ENCODE measurements around the gene DYNLT4.

DYNLT4 gene

GRCh38 chr1:44849575-44850132, 42.5 kb upstream of the DYNLT4 start:
- Mint-ChIP-seq H3K27me3 (ENCODE audit: low read depth, poor library complexity) (peaks cover 4% of the 10 kb centered on the region), H3K4me1 (peaks cover 25% of the 10 kb centered on the region), H3K27ac (peak overlapping the region; percentile 27), H3K9me3 (peaks cover 1% of the 10 kb centered on the region), H3K4me3 (no peak overlapping the region), H3K36me3 (ENCODE audit: low read depth) (peaks cover 22% of the 10 kb centered on the region)
- DNase-seq, result no peak
- TF ChIP-seq, protein P1, sequence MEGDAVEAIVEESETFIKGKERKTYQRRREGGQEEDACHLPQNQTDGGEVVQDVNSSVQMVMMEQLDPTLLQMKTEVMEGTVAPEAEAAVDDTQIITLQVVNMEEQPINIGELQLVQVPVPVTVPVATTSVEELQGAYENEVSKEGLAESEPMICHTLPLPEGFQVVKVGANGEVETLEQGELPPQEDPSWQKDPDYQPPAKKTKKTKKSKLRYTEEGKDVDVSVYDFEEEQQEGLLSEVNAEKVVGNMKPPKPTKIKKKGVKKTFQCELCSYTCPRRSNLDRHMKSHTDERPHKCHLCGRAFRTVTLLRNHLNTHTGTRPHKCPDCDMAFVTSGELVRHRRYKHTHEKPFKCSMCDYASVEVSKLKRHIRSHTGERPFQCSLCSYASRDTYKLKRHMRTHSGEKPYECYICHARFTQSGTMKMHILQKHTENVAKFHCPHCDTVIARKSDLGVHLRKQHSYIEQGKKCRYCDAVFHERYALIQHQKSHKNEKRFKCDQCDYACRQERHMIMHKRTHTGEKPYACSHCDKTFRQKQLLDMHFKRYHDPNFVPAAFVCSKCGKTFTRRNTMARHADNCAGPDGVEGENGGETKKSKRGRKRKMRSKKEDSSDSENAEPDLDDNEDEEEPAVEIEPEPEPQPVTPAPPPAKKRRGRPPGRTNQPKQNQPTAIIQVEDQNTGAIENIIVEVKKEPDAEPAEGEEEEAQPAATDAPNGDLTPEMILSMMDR (IDR thresholded peaks at IDR 0.05), result no peak

DNA sequence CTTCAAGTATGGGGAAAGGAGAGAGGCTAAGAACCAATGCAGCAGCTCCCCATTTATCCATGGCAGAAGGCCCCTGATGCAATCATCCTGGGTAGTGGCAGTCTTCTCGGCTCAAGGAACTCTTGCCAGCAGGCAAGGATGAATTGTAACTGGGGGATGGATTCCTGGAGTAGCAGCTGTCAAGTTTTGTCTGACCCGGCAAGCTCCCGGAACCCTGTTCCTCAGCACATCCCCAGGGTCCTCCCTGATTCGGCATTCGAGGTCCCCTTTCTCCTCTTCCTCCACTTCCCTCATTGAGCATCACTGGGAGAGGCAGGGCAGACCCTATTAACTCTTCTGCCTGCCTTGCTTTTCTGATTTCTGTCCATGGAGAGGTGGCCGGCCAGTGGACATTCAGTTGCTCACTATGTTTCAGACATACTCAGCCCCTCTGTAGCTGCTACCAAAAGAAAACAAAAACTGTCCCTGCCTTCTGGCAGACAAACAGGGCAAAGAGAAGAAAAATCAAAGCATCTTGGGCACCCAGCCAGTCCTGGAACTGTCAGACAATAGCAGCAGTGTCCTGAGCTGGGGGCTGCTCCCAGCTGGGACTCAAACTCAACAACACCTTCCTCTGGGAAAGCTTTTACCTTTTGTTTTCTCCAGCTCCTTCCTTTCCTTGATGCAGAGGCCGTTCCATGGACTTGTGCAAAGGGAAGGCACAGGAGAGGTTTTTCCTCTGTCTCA, 41.5 kb upstream of the DYNLT4 start:
- DNase-seq, result no peak
- H3K4me3 Mint-ChIP-seq, result no peak overlapping the region
- TF ChIP-seq, protein P1 (IDR thresholded peaks at IDR 0.05), result no peak
- H3K27me3 Mint-ChIP-seq (ENCODE audit: low read depth, poor library complexity), result peaks cover 9% of the 10 kb centered on the region
- H3K27ac Mint-ChIP-seq, result peak overlapping the region; percentile 88
- H3K4me1 Mint-ChIP-seq, result peaks cover 25% of the 10 kb centered on the region
- H3K36me3 Mint-ChIP-seq (ENCODE audit: low read depth), result peaks cover 16% of the 10 kb centered on the region
- H3K9me3 Mint-ChIP-seq, result peaks cover 3% of the 10 kb centered on the region

- peaks cover 9% of the 10 kb centered on the region for H3K27me3 Mint-ChIP-seq (ENCODE audit: low read depth, poor library complexity)
- peaks cover 25% of the 10 kb centered on the region for H3K4me1 Mint-ChIP-seq
- no peak overlapping the region for H3K4me3 Mint-ChIP-seq
- no peak for DNase-seq
- H3K36me3 Mint-ChIP-seq (ENCODE audit: low read depth), result peaks cover 11% of the 10 kb centered on the region
- no peak overlapping the region for H3K27ac Mint-ChIP-seq
- H3K9me3 Mint-ChIP-seq, result peaks cover 3% of the 10 kb centered on the region
- TF ChIP-seq, protein P1 (IDR thresholded peaks at IDR 0.05), result no peak
These were observed 40.7 kb upstream of the DYNLT4 start for GRCh38 chr1:44847845-44848244.

DNA sequence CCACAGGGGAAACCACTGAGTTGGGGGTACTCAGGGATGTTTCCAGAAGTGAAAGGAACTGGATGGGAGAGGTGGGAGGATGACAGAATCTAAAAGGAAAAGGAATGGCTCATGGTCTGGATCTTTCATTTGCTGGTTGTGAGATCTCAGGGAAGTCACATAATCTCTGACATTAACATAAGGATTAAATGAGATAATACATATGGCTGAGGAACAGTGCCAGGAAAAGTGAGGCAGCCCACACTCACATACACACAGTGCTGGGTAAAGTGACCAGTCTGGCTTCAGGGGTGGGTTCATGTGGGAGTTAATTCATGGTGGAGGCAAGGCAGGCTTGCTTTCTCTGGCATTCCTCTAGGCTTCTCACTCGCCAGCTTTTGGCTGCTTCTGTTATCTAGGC, 39.8 kb upstream of the DYNLT4 start:
- Mint-ChIP-seq H3K36me3 (ENCODE audit: low read depth) (peaks cover 4% of the 10 kb centered on the region), H3K4me3 (no peak overlapping the region), H3K27ac (peak overlapping the region; percentile 51), H3K9me3 (peaks cover 3% of the 10 kb centered on the region), H3K4me1 (peaks cover 25% of the 10 kb centered on the region), H3K27me3 (ENCODE audit: low read depth, poor library complexity) (peaks cover 15% of the 10 kb centered on the region)
- no peak for DNase-seq
- TF ChIP-seq, protein P1 (IDR thresholded peaks at IDR 0.05), result no peak

DNA sequence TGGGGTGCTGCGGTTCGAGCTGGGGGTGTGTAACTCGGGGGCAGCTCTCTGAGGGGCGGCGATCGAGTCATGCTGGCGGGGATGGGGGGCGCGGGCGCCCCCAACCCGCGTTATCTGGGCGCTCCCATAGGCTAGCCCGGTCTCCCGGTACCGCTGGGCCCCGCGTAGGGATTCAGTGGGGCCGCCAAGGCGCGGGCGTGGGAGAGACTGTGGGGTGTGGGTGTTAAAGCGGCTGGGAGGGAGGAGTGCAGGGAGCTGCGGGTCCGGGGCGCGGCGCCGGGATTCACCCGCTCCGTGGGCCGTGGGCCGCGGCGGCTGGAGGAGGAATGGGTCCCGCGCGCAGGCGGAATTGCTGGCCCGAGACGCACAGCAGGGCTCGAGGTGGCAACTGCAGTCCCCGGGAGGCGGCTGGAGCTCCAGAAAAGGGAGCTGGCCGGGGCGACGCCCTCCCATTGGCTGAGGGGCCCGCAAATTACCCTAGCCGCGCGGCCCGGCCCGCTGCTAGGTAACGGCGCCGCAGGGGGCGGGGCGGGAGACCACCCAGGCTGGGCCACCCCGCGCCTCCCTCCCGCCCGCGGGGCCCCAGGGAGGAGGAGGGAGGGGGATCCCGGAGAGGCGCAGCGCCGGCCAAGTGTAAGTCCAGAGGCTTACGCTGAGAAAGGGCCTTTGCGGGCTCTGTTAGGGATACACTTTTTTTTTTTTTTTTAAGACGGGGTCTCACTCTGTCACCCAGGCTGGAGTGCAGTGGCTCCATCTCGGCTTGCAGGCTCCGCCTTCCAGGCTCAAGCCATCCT, 35.9 kb upstream of the DYNLT4 start, which contains the start of gene PTCH2:
Gene PTCH2, minus strand, starts transcription at position 392 of the 794 bp plus-strand sequence. Its CDS starts 321 bp downstream, at position 71.
- TF ChIP-seq, protein P1 (IDR thresholded peaks at IDR 0.05), result no peak
- Mint-ChIP-seq H3K9me3 (peaks cover 3% of the 10 kb centered on the region), H3K27me3 (ENCODE audit: low read depth, poor library complexity) (peaks cover 26% of the 10 kb centered on the region), H3K36me3 (ENCODE audit: low read depth) (peaks cover 4% of the 10 kb centered on the region), H3K4me3 (peak within 1 kb of the TSS; percentile 77), H3K4me1 (peaks cover 18% of the 10 kb centered on the region), H3K27ac (no peak within 1 kb of the TSS)
- peak; percentile 96 for DNase-seq
